Esophagus squamous epithelium (tissue), 4 donors: ENCODE measurements around the gene UBE2S.

Experiments used
- CTCF ChIP-seq, 6 experiments: fragments of 450-650 bp in 4 of 6; fragments of 200-600 bp in 2 of 6; sonication (generic) in 2 of 6; IDR thresholded peaks; one replicate each; pipeline ENCODE4 v1.5.1; 2016 to 2019; ENCODE audit warnings: antibody characterized with exemption in 6 of 6, mild to moderate bottlenecking in 4 of 6, moderate library complexity in 4 of 6
- POLR2A ChIP-seq, 4 donors: fragments of 450-650 bp; IDR thresholded peaks; one replicate each; pipeline ENCODE4 v1.6.1; 2017; ENCODE audit warnings: antibody characterized with exemption in 4 of 4, mild to moderate bottlenecking in 4 of 4, moderate library complexity in 3 of 4

- TF ChIP-seq CTCF (IDR thresholded peaks at IDR 0.05) = no peak
- no peak for TF ChIP-seq POLR2A (IDR thresholded peaks at IDR 0.05)
Measured at GRCh38 chr19:55408533-55408872, 915 bp upstream of the UBE2S start.
